ENCODE measurements around the gene MBOAT2. TPM values are rescaled to one million over a fixed set of nuclear protein-coding genes. Genes with fewer than 3 reads are reported as not detected.

Gene MBOAT2
- total and polyA plus RNA-seq, 2 of the 13 experiments (the other 11 are each of a cell fraction or from before 2014, with no cell fraction given) = 0.11 to 0.36 TPM

DNA sequence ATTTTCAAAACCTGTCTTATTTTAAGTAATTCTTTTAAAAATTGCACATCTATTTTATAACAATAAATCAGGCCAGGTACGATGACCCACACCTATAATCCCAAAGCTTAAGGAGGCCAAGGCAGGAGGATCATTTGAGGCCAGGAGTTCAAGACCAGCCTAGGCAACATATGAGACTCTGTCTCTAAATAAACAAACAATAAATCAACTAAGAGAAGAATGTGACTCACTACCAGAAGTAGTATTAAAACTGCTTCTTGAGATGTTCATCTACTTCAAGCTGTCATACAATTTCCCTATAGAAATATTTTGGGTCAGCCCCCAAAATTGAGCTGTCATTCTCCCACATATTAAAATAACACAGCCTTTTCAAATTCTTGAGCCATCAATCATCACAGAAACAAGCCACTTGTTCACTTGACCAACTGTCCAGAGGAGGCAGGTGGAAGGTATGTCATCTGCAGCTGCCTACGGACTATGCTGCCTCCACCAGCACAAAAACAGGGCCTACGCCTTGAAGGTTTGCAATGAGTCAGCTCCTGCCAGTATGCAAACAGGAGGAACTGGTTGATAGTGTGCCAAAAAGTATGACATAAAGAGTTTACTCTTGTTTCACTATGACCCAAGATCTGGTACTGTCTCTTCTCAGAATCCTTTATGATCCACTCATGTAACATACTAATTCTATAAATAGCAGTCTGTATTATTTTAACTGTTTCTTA lies 199.7 kb downstream of the MBOAT2 start (continued):
- TF ChIP-seq, protein P1, sequence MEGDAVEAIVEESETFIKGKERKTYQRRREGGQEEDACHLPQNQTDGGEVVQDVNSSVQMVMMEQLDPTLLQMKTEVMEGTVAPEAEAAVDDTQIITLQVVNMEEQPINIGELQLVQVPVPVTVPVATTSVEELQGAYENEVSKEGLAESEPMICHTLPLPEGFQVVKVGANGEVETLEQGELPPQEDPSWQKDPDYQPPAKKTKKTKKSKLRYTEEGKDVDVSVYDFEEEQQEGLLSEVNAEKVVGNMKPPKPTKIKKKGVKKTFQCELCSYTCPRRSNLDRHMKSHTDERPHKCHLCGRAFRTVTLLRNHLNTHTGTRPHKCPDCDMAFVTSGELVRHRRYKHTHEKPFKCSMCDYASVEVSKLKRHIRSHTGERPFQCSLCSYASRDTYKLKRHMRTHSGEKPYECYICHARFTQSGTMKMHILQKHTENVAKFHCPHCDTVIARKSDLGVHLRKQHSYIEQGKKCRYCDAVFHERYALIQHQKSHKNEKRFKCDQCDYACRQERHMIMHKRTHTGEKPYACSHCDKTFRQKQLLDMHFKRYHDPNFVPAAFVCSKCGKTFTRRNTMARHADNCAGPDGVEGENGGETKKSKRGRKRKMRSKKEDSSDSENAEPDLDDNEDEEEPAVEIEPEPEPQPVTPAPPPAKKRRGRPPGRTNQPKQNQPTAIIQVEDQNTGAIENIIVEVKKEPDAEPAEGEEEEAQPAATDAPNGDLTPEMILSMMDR (CRISPR knock-in tag; IDR thresholded peaks at IDR 0.05) = peak; percentile 20; the same call in 1 of the 2 replicates
- TF ChIP-seq ZNF441 (CRISPR knock-in tag; IDR thresholded peaks at IDR 0.05; ENCODE audit: borderline replicate concordance) (no peak), ZNF572 (CRISPR knock-in tag; IDR thresholded peaks at IDR 0.05) (no peak), ZBTB38 (CRISPR knock-in tag; IDR thresholded peaks at IDR 0.05) (0 out of 2 replicates have a peak, but pooled peaks have one; percentile 24), EHMT2 (IDR thresholded peaks at IDR 0.05; ENCODE audit: borderline replicate concordance, low read depth, low read length) (no peak), ZNF567 (CRISPR knock-in tag; IDR thresholded peaks at IDR 0.05; ENCODE audit: borderline replicate concordance) (no peak), ZNF547 (CRISPR knock-in tag; IDR thresholded peaks at IDR 0.05) (no peak), NFE2L2 (IDR thresholded peaks at IDR 0.05; ENCODE audit: low read length) (0 out of 2 replicates have a peak, but pooled peaks have one; percentile 24), MAFF (IDR thresholded peaks at IDR 0.05; ENCODE audit: low read depth, low read length) (0 out of 2 replicates have a peak, but pooled peaks have one; percentile 20), STAT5B (CRISPR knock-in tag; IDR thresholded peaks at IDR 0.05) (no peak), STAG1 (CRISPR knock-in tag; IDR thresholded peaks at IDR 0.05) (0 out of 2 replicates have a peak, but pooled peaks have one; percentile 20), ZNF225 (CRISPR knock-in tag; IDR thresholded peaks at IDR 0.05) (no peak), ZEB1 (IDR thresholded peaks at IDR 0.05; ENCODE audit: insufficient replicate concordance, low read depth) (no peak)
- TF ChIP-seq, protein P2, sequence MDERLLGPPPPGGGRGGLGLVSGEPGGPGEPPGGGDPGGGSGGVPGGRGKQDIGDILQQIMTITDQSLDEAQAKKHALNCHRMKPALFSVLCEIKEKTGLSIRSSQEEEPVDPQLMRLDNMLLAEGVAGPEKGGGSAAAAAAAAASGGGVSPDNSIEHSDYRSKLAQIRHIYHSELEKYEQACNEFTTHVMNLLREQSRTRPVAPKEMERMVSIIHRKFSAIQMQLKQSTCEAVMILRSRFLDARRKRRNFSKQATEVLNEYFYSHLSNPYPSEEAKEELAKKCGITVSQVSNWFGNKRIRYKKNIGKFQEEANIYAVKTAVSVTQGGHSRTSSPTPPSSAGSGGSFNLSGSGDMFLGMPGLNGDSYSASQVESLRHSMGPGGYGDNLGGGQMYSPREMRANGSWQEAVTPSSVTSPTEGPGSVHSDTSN (CRISPR knock-in tag; IDR thresholded peaks at IDR 0.05) = 0 out of 2 replicates have a peak, but pooled peaks have one; percentile 10
- TF ChIP-seq, protein P3, sequence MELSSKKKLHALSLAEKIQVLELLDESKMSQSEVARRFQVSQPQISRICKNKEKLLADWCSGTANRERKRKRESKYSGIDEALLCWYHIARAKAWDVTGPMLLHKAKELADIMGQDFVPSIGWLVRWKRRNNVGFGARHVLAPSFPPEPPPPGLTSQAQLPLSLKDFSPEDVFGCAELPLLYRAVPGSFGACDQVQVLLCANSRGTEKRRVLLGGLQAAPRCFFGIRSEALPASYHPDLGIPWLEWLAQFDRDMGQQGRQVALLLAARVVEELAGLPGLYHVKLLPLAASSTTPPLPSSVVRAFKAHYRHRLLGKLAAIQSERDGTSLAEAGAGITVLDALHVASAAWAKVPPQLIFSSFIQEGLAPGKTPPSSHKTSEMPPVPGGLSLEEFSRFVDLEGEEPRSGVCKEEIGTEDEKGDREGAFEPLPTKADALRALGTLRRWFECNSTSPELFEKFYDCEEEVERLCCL (CRISPR knock-in tag; IDR thresholded peaks at IDR 0.05; ENCODE audit: borderline replicate concordance) = no peak

Data from HepG2 (cell line).